ENCODE results near the gene ZNF683. TPM values are rescaled to one million over a fixed set of nuclear protein-coding genes. Genes with fewer than 3 reads are reported as not detected.
A peak's percentile ranks its signal among the peaks of the same experiment; 100 is the strongest.

Gene ZNF683
- total RNA-seq, 6 donors from 2014 or later, result 0.30 to 1.3 (median 0.72) TPM; not detected in 1

GRCh38 chr1:26361605-26362122 lies 10.9 kb downstream of the ZNF683 start:
- TF ChIP-seq CTCF (IDR thresholded peaks at IDR 0.05), result no peak
- no peak for TF ChIP-seq POLR2A (IDR thresholded peaks at IDR 0.05)
- no peak for TF ChIP-seq EP300 (IDR thresholded peaks at IDR 0.05)
- no peak for TF ChIP-seq POLR2AphosphoS5 (IDR thresholded peaks at IDR 0.05)
- WGBS, 2 donors, result 85 to 91% methylated on average over 10 to 12 of the region's 12 CpGs
- H3K9me3 ChIP-seq, result no peaks in the 10 kb centered on the region
- no peaks in the 10 kb centered on the region for H3K36me3 ChIP-seq
- peaks cover 0 to 22% (median 12%) of the 10 kb centered on the region in 4 donors for H3K27me3 ChIP-seq
- no peak overlapping the region for H3K27ac ChIP-seq
- no peak overlapping the region for H3K4me3 ChIP-seq
- ATAC-seq (ENCODE audit: low FRiP score in 2 of 2) (no peak), DNase-seq (peak in 1 of 2 donors; percentile 64)
- H3K4me1 ChIP-seq, result peaks cover 10 to 18% (median 11%) of the 10 kb centered on the region in 4 donors

- Histone ChIP-seq H3K36me3 (no peaks in the 10 kb centered on the region), H3K9me3 (no peaks in the 10 kb centered on the region), H3K27me3 (peaks cover 0 to 22% (median 12%) of the 10 kb centered on the region in 4 donors), H3K27ac (no peak overlapping the region), H3K4me3 (peak overlapping the region in 3 of 4 donors; percentile 0 to 36 (median 22)), H3K4me1 (peaks cover 10 to 18% (median 11%) of the 10 kb centered on the region in 4 donors)
- ATAC-seq (ENCODE audit: low FRiP score in 2 of 2) (no peak), DNase-seq (peak in 1 of 2 donors; percentile 53)
- 67 to 72% methylated on average over 19 to 27 of the region's 27 CpGs for WGBS, 2 donors
- no peak for TF ChIP-seq CTCF (IDR thresholded peaks at IDR 0.05)
- no peak for TF ChIP-seq POLR2A (IDR thresholded peaks at IDR 0.05)
- no peak for TF ChIP-seq EP300 (IDR thresholded peaks at IDR 0.05)
- TF ChIP-seq POLR2AphosphoS5 (IDR thresholded peaks at IDR 0.05), result no peak
Observed at GRCh38 chr1:26360807-26361604, 11.5 kb downstream of the ZNF683 start.

- WGBS, 2 donors, result 0 to 5% methylated on average over 23 to 55 of the region's 67 CpGs
- H3K36me3 ChIP-seq, result no peaks in the 10 kb centered on the region
- H3K4me1 ChIP-seq, result peaks cover 10 to 18% (median 11%) of the 10 kb centered on the region in 4 donors
- ATAC-seq (ENCODE audit: low FRiP score in 2 of 2) (no peak), DNase-seq (peak in 1 of 2 donors; percentile 83)
- peak overlapping the region in 1 of 4 donors; percentile 21 for H3K27ac ChIP-seq
- TF ChIP-seq EP300 (IDR thresholded peaks at IDR 0.05) (no peak), CTCF (IDR thresholded peaks at IDR 0.05) (no peak), POLR2A (IDR thresholded peaks at IDR 0.05) (no peak), POLR2AphosphoS5 (IDR thresholded peaks at IDR 0.05) (no peak)
- H3K9me3 ChIP-seq, result no peaks in the 10 kb centered on the region
- peak overlapping the region in 3 of 4 donors; percentile 0 to 36 (median 22) for H3K4me3 ChIP-seq
- H3K27me3 ChIP-seq, result peaks cover 0 to 22% (median 12%) of the 10 kb centered on the region in 4 donors
Observed at GRCh38 chr1:26359981-26360806, 12.4 kb downstream of the ZNF683 start.

- ATAC-seq (ENCODE audit: low FRiP score in 2 of 2) (no peak), DNase-seq (no peak)
- Histone ChIP-seq H3K9me3 (no peaks in the 10 kb centered on the region), H3K4me3 (no peak overlapping the region), H3K4me1 (peaks cover 11 to 13% (median 12%) of the 10 kb centered on the region in 4 donors), H3K36me3 (no peaks in the 10 kb centered on the region), H3K27me3 (peaks cover 0 to 22% (median 12%) of the 10 kb centered on the region in 4 donors), H3K27ac (no peak overlapping the region)
- WGBS, 2 donors, result 57 to 59% methylated on average over 15 of the region's 15 CpGs
- TF ChIP-seq EP300 (IDR thresholded peaks at IDR 0.05) (no peak), CTCF (IDR thresholded peaks at IDR 0.05) (no peak), POLR2AphosphoS5 (IDR thresholded peaks at IDR 0.05) (no peak)
Observed at GRCh38 chr1:26358411-26359384, 13.9 kb downstream of the ZNF683 start.

Measured in upper lobe of left lung (tissue), 6 donors.